SK-N-SH (cell line): Measurements from ENCODE around the gene IZUMO1. TPM values are rescaled to one million over a fixed set of nuclear protein-coding genes. Genes with fewer than 3 reads are reported as not detected.
A peak's percentile ranks its signal among the peaks of the same experiment; 100 is the strongest.

ENCODE experiments used
- CTCF ChIA-PET: fragments of 300-600, 350-600 bp; formaldehyde crosslinking; extraction: SDS; loops from one replicate; lab custom pipeline; 2021; lab: Yijun Ruan, JAX
- POLR2A ChIA-PET: fragments of 350-600 bp; sonication (Branson Sonifier 250); formaldehyde crosslinking; extraction: SDS; loops from one replicate; lab custom pipeline; 2020; ENCODE audit warnings: antibody characterized with exemption, inconsistent platforms; lab: Yijun Ruan, JAX
- DNase-seq: peaks from one replicate; pipeline ENCODE4 v3.0.0; 2012
- H2AFZ ChIP-seq: fragments of 200-600 bp; sonication (generic); 2 replicates; pipeline ENCODE4 v1.8.1; 2016; ENCODE audit warnings: antibody characterized with exemption, mild to moderate bottlenecking, low read depth
- H3F3A ChIP-seq: fragments of 200-600 bp; sonication (generic); replicated peaks from 2 replicates; pipeline ENCODE3; 2016; ENCODE audit warnings: antibody characterized with exemption, mild to moderate bottlenecking; ENCODE audit not compliant: insufficient read depth
- H3K27ac ChIP-seq, 2 experiments: fragments of 200-500 bp in 1 of 2; fragments of 200-600 bp in 1 of 2; sonication (Bioruptor generic) in 1 of 2; sonication (generic), shearing (Covaris generic) in 1 of 2; 2 replicates each; pipeline versions ENCODE4 v1.5.1 to v1.6.1; 2014 to 2016; ENCODE audit warnings: low read depth in 2 of 2, inconsistent platforms in 1 of 2, low read length in 1 of 2, mild to moderate bottlenecking in 1 of 2, mixed read lengths in 1 of 2
- H3K27me3 ChIP-seq: fragments of 200-600 bp; sonication (generic), shearing (Covaris generic); 2 replicates; pipeline ENCODE4 v1.6.1; 2016; ENCODE audit warnings: mixed run types; ENCODE audit not compliant: insufficient read depth
- H3K36me3 ChIP-seq, 2 experiments: fragments of 200-500 bp in 1 of 2; fragments of 200-600 bp in 1 of 2; sonication (Bioruptor generic) in 1 of 2; sonication (generic) in 1 of 2; replicated peaks in 1 of 2; 2 replicates each; pipeline versions ENCODE3 to v1.5.1; 2014 to 2016; ENCODE audit warnings: low read length in 1 of 2, mild to moderate bottlenecking in 1 of 2; ENCODE audit not compliant: insufficient read depth in 2 of 2, control insufficient read depth in 1 of 2
- H3K4me1 ChIP-seq, 2 experiments: fragments of 200-500 bp in 1 of 2; fragments of 200-600 bp in 1 of 2; sonication (Bioruptor generic) in 1 of 2; sonication (generic), shearing (Covaris generic) in 1 of 2; 2 replicates each; pipeline versions ENCODE4 v1.5.1 to v1.6.1; 2014 to 2016; ENCODE audit warnings: low read depth in 1 of 2, low read length in 1 of 2, mixed run types in 1 of 2; ENCODE audit not compliant: insufficient read depth in 2 of 2, control insufficient read depth in 1 of 2
- H3K4me2 ChIP-seq: fragments of 200-600 bp; sonication (generic), shearing (Covaris generic); 2 replicates; pipeline ENCODE4 v1.6.1; 2017; ENCODE audit warnings: mixed run types
- H3K4me3 ChIP-seq, 2 experiments: fragments of 200-500 bp in 1 of 2; fragments of 200-600 bp in 1 of 2; sonication (Bioruptor generic) in 1 of 2; sonication (generic), shearing (Covaris generic) in 1 of 2; 2 replicates each; pipeline versions ENCODE4 v1.5.1 to v1.8.1; 2014 to 2016; ENCODE audit warnings: low read depth in 2 of 2, inconsistent platforms in 1 of 2, low read length in 1 of 2, mild to moderate bottlenecking in 1 of 2, mixed read lengths in 1 of 2, moderate library complexity in 1 of 2
- H3K79me2 ChIP-seq: fragments of 200-600 bp; sonication (generic); 2 replicates; pipeline ENCODE4 v1.8.1; 2017; ENCODE audit warnings: mild to moderate bottlenecking; ENCODE audit not compliant: insufficient read depth
- H3K9ac ChIP-seq: fragments of 200-600 bp; sonication (generic); 2 replicates; pipeline ENCODE4 v1.6.1; 2017; ENCODE audit warnings: mixed run types
- H3K9me2 ChIP-seq: fragments of 200-600 bp; sonication (generic); 2 replicates; pipeline ENCODE4 v1.6.1; 2017; ENCODE audit warnings: mixed run types
- H3K9me3 ChIP-seq: fragments of 200-600 bp; sonication (generic); 2 replicates; pipeline ENCODE4 v1.6.1; 2017; ENCODE audit warnings: mixed run types, mild to moderate bottlenecking, moderate library complexity
- H4K20me1 ChIP-seq: fragments of 200-600 bp; sonication (generic); 2 replicates; pipeline ENCODE4 v1.6.1; 2017; ENCODE audit warnings: mild to moderate bottlenecking, mixed run types; ENCODE audit not compliant: insufficient read depth
- CHD2 ChIP-seq: fragments of 150-350 bp; IDR thresholded peaks from 2 replicates; pipeline ENCODE4 v1.6.1; 2018; ENCODE audit warnings: low read length; ENCODE audit not compliant: partially characterized antibody
- EZH2phosphoT487 ChIP-seq: fragments of 200-600 bp; sonication (generic); IDR thresholded peaks from 2 replicates; pipeline ENCODE4 v1.6.1; 2017; ENCODE audit warnings: low read depth, mixed run types, mild to moderate bottlenecking, antibody characterized with exemption, moderate library complexity, borderline replicate concordance
- FOSL2 ChIP-seq: IDR thresholded peaks from 2 replicates; pipeline ENCODE4 v1.4.0; 2012; ENCODE audit warnings: low read depth, mild to moderate bottlenecking, moderate library complexity, borderline replicate concordance
- FOXJ3 ChIP-seq: sonication (generic); formaldehyde crosslinking; IDR thresholded peaks from 2 replicates; pipeline ENCODE4 v1.5.1; 2020; ENCODE audit warnings: mild to moderate bottlenecking, missing genetic modification reagents
- FOXM1 ChIP-seq: IDR thresholded peaks from 2 replicates; pipeline ENCODE4 v1.4.0; 2012; ENCODE audit warnings: low read depth, mild to moderate bottlenecking
- GABPA ChIP-seq: IDR thresholded peaks from 2 replicates; pipeline ENCODE4 v1.4.0; 2012; ENCODE audit warnings: low read depth, mild to moderate bottlenecking
- GATA2 ChIP-seq: sonication (generic); formaldehyde crosslinking; IDR thresholded peaks from 2 replicates; pipeline ENCODE4 v1.5.0; 2020; ENCODE audit warnings: mild to moderate bottlenecking, missing genetic modification reagents
- IRF3 ChIP-seq: fragments of 150-350 bp; IDR thresholded peaks from 2 replicates; pipeline ENCODE4 v1.6.1; 2016; ENCODE audit warnings: mild to moderate bottlenecking, low read depth, low read length
- JUND ChIP-seq: IDR thresholded peaks from 2 replicates; pipeline ENCODE4 v1.4.0; 2012
- MEF2A ChIP-seq: IDR thresholded peaks from 2 replicates; pipeline ENCODE4 v1.4.0; 2012; ENCODE audit warnings: low read depth, borderline replicate concordance
- NFIC ChIP-seq: IDR thresholded peaks from 2 replicates; pipeline ENCODE4 v1.4.0; 2012; ENCODE audit warnings: borderline replicate concordance
- NRF1 ChIP-seq: IDR thresholded peaks from 2 replicates; pipeline ENCODE4 v1.6.1; 2012; ENCODE audit warnings: low read depth, mild to moderate bottlenecking, low read length
- PBX3 ChIP-seq: IDR thresholded peaks from 2 replicates; pipeline ENCODE4; 2012
- POLR2AphosphoS5 ChIP-seq: IDR thresholded peaks from 2 replicates; pipeline ENCODE4 v1.6.1; 2012; ENCODE audit warnings: low read depth, low read length
- RCOR1 ChIP-seq: fragments of 150-350 bp; IDR thresholded peaks from 2 replicates; pipeline ENCODE4 v1.6.1; 2017; ENCODE audit warnings: antibody characterized with exemption, low read length
- REST ChIP-seq: IDR thresholded peaks from 2 replicates; pipeline ENCODE4 v1.6.1; 2012; ENCODE audit warnings: mild to moderate bottlenecking, low read depth, low read length, moderate library complexity
- RFX5 ChIP-seq: IDR thresholded peaks from 2 replicates; pipeline ENCODE4 v1.6.1; 2012; ENCODE audit warnings: mild to moderate bottlenecking, improper control_type of control experiment, low read length
- RXRA ChIP-seq: IDR thresholded peaks from 2 replicates; pipeline ENCODE4 v1.4.0; 2012; ENCODE audit warnings: low read depth, mild to moderate bottlenecking, borderline replicate concordance
- SMC3 ChIP-seq: IDR thresholded peaks from 2 replicates; pipeline ENCODE4 v1.6.1; 2012; ENCODE audit warnings: low read depth, low read length, improper control_type of control experiment
- TAF1 ChIP-seq: IDR thresholded peaks from 2 replicates; pipeline ENCODE4 v1.6.1; 2012; ENCODE audit warnings: low read depth, mild to moderate bottlenecking, low read length, moderate library complexity, borderline replicate concordance
- TCF12 ChIP-seq: IDR thresholded peaks from 2 replicates; pipeline ENCODE4 v1.4.0; 2012
- TEAD4 ChIP-seq: IDR thresholded peaks from 2 replicates; pipeline ENCODE4 v1.4.0; 2012; ENCODE audit warnings: mild to moderate bottlenecking, borderline replicate concordance; ENCODE audit not compliant: insufficient read depth
- USF1 ChIP-seq: IDR thresholded peaks from 2 replicates; pipeline ENCODE4 v1.4.0; 2012; ENCODE audit warnings: low read depth, borderline replicate concordance
- YY1 ChIP-seq: IDR thresholded peaks from 2 replicates; pipeline ENCODE4 v1.4.0; 2012; ENCODE audit warnings: low read depth, mild to moderate bottlenecking
- ZBTB33 ChIP-seq: IDR thresholded peaks from 2 replicates; pipeline ENCODE4 v1.4.0; 2012; ENCODE audit warnings: low read depth, borderline replicate concordance
- WGBS: methylation state at CpG from one replicate; pipeline ENCODE4 v1.1.6; 2017; ENCODE audit warnings: low lambda C conversion rate; 5-methylcytosine and 5-hydroxymethylcytosine counted together
- polyA plus RNA-seq, 3 experiments: library from polyadenylated mRNA; depleted of rRNA; stranded (reverse); fragments of >200 nt; gene quantifications; 2 replicates each; pipeline ENCODE4 v1.2.3, GENCODE V29; 2012

Gene IZUMO1
- polyA plus RNA-seq, 1 of the 3 experiments (the other 2 are of a cell fraction), result 0.03 TPM

GRCh38 chr19:48795055-48795684, 48.5 kb upstream of the IZUMO1 start:
- no peaks in the 10 kb centered on the region for H3K36me3 ChIP-seq
- ChIA-PET POLR2A (interaction anchor here (0.7 to 1.6 kb wide), 8 partner anchors 12 to 176 kb away, joined by 3 to 10 read pairs (median 4); partner anchors contain the start of genes BCAT2, RPL18 and SPHK2), CTCF (interaction anchor here (0.7 to 20.7 kb wide), 23 partner anchors 8 to 263 kb away, joined by 3 to 457 read pairs (median 6); partner anchors contain the start of genes CA11, FTL, HSD17B14 and IZUMO1)
- peak overlapping the region; percentile 64 for H2AFZ ChIP-seq
- H3K4me1 ChIP-seq, result peaks cover 5% of the 10 kb centered on the region in 2 experiments; a peak in 1 of 4 replicates
- H3K9me3 ChIP-seq, result no peaks in the 10 kb centered on the region
- peak; percentile 96 for DNase-seq
- H3K27ac ChIP-seq, result peak overlapping the region; percentile 56 to 70; a peak in 3 of 4 replicates
- H3F3A ChIP-seq, result peaks cover 5% of the 10 kb centered on the region
- peak overlapping the region; percentile 77 for H3K4me2 ChIP-seq
- H3K79me2 ChIP-seq, result no peaks in the 10 kb centered on the region
- H4K20me1 ChIP-seq, result no peaks in the 10 kb centered on the region
- H3K4me3 ChIP-seq, result peak overlapping the region; percentile 55 to 68
- WGBS, result 4% methylated on average over 35 of the region's 38 CpGs
- H3K27me3 ChIP-seq, result no peaks in the 10 kb centered on the region
- H3K9ac ChIP-seq, result peak overlapping the region; percentile 59
- H3K9me2 ChIP-seq, result no peaks in the 10 kb centered on the region
- TF ChIP-seq GATA2 (CRISPR knock-in tag) (no peak), ZBTB33 (peak; percentile 70; the same call in 1 of the 2 replicates), FOSL2 (peak; percentile 70), REST (no peak), TEAD4 (no peak), JUND (no peak), FOXM1 (no peak), USF1 (no peak), CHD2 (peak; percentile 96), TCF12 (no peak; the same call in 1 of the 2 replicates), RCOR1 (no peak), IRF3 (no peak), NFIC (no peak), NRF1 (no peak), EZH2phosphoT487 (no peak), MEF2A (no peak), POLR2AphosphoS5 (peak; percentile 57; the same call in 1 of the 2 replicates), SMC3 (peak; percentile 87), RXRA (no peak), TAF1 (no peak), YY1 (peak; percentile 52; the same call in 1 of the 2 replicates), RFX5 (no peak), GABPA (peak; percentile 61), FOXJ3 (no peak), PBX3 (peak; percentile 18; the same call in 1 of the 2 replicates)
